IPS-11a (cell line): Measurements from ENCODE around the gene ARHGAP26.

Source experiments
- H3K4me3 ChIP-seq: one replicate; pipeline ENCODE4 v1.5.1; 2013; ENCODE audit warnings: low read depth, low read length, control low read depth

ARHGAP26 gene, protein sequence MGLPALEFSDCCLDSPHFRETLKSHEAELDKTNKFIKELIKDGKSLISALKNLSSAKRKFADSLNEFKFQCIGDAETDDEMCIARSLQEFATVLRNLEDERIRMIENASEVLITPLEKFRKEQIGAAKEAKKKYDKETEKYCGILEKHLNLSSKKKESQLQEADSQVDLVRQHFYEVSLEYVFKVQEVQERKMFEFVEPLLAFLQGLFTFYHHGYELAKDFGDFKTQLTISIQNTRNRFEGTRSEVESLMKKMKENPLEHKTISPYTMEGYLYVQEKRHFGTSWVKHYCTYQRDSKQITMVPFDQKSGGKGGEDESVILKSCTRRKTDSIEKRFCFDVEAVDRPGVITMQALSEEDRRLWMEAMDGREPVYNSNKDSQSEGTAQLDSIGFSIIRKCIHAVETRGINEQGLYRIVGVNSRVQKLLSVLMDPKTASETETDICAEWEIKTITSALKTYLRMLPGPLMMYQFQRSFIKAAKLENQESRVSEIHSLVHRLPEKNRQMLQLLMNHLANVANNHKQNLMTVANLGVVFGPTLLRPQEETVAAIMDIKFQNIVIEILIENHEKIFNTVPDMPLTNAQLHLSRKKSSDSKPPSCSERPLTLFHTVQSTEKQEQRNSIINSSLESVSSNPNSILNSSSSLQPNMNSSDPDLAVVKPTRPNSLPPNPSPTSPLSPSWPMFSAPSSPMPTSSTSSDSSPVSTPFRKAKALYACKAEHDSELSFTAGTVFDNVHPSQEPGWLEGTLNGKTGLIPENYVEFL

GRCh38 chr5:142769793-142770649, at the start of gene ARHGAP26:
Gene ARHGAP26 (plus strand): TSS chr5:142770377. CDS start chr5:142770762, 385 bp downstream.
- peak within 1 kb of the TSS; percentile 77 for H3K4me3 ChIP-seq

DNA sequence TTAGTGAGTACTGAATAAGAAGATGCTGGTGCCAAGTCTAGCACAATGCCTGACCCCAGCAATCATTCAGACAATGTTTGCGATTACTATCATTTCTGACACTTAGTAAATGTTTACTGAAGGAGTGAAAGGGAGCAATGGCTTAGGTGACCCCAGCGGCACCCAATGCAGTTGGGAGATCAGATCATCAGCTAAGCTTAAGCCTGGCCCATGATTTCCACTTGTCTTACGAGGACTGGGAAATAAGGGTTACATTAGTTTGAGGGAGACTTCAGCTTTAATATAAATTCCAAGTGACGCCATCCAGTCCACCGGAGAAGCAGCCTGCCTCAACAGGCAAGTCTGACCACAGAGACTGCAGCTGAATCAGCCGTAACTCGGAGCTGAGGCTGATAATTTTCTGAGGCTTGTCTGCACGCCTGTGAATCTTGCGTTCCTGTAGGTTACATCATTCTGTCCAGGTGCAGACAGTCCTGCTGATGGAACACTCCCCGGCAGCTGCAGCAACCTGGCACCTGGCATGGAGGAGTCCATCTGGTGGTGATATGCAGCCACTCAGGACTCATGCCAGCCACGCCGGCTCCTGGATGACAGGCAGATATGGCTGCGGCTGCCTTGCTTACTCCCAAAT, 49.4 kb upstream of the ARHGAP26 start:
- H3K4me3 ChIP-seq = no peak overlapping the region

DNA sequence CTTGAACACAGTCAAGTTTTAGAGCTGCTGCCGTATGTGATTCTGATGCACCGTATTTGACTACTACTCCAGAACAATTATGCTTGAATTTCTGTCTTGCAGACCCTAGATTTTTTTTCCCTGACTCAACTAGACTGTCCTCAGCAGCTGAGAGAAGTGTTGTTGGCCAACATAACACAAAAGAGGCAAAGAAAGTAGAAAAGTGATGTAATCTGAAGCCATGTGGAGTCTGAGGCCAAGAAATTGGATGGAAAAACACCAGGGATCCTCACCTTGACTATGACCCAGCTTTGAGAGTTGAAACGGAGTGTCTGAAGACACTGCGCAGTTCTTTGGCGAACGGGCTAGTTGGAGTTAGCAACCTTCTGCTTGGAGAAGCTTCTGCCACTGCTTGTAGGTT, 48.0 kb upstream of the ARHGAP26 start:
- no peak overlapping the region for H3K4me3 ChIP-seq

DNA sequence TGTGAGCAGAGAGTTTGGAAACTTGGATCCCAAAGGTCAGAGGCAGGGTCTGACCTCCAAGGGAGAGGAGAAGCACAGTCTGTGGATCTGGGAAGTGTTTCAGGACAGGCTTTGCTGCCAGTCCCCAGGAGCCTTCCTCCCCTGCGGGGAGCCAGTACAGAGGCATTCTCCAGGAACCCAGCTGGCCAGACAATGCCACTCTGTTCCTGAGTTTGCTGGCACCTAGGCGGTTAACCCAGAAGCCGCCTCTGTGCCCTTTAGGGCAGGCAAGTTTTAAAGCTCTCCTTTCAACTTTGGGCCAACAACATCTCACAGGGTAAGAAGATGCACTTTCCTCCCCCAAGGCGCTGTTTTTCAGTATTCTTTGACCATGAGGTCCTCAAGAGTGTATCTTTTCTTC, 47.3 kb upstream of the ARHGAP26 start:
- no peak overlapping the region for H3K4me3 ChIP-seq

DNA sequence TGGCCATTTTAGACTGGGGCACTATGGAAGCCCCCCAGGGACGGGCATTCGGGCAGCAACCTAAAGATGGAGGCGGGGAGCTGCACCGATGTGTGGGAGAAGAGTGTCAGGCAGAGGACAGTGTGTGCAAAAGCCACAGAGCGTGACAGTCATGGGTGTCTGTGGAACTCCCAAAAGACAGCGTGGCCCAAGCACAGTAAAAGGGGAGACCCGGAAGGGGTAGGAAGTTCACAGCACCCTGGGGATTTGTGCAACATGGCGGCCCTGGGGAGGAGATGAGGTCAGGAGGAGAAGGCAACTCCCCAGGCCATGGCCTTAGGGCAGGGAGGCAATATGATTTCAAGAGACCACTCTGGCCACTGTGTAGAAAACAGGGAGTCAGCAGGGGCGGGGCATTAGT, 45.4 kb upstream of the ARHGAP26 start:
- no peak overlapping the region for H3K4me3 ChIP-seq

DNA sequence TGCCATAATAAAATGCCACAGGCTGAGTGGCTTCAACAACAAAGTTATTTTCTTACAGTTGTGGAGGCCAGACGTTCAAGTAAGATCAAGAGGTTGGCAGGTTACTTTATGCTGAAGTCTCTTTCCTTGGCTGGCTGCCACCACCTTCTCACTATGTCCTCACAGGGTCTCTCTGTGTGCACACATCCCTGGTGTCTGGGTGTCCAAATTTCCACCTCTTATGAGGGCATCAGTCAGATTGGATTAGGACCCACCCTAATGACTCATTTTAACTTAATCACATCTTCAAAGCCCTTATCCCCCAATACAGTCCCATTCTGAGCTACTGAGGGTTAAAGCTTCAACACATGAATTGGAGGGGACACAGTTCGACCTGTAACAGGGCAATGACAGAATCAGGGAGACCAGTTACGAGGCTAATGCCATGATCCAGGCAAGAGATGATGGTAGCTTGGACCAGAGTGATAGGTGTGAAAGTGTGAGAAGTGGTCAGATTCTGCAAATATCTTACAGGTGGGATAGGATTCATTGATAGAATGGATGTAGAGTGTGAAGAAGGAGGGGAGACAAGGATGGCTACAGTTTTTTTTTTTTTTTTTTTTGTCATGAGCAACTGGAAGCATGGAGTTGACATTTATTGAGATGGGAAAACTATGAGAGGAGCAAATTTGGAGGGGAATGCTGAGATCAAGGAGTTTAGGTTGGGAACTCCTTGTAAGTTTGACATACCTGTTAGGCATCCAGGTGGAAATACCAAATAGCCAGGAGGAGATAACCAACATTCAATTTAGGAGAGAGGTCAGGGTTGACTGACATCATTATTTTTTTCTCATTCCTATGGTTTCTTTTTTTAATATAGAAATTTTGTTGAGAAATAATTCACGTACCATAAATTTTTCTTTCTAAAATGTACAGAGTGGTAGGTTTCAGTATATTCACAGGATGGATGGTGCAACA, 44.7 kb upstream of the ARHGAP26 start:
- H3K4me3 ChIP-seq = no peak overlapping the region

- H3K4me3 ChIP-seq = no peak overlapping the region
Measured at GRCh38 chr5:142726188-142726731, 43.9 kb upstream of the ARHGAP26 start.

GRCh38 chr5:142727735-142728047, 42.5 kb upstream of the ARHGAP26 start:
- no peak overlapping the region for H3K4me3 ChIP-seq

- H3K4me3 ChIP-seq = no peak overlapping the region
Measured at GRCh38 chr5:142735323-142736246, 34.6 kb upstream of the ARHGAP26 start.

DNA sequence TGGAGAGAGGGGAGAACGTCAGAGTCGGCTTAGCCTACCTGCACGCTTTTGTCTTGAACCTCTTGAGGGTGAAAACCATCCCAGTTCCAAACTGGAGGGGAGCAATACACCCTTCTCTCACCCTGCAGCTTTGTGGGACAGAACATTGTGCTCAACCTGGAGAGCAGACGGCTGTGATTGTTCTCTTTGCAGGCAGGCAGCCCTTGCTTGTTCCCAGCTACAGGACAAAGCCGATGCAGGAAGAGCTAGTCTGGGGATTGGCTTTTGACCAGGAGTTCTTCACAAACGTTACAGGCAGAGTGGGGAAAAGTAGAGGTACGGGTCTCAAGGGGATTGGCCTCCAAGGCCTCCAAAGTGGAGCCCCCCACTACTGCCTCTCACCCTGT, 33.9 kb upstream of the ARHGAP26 start:
- no peak overlapping the region for H3K4me3 ChIP-seq

GRCh38 chr5:142737179-142737578, 33.0 kb upstream of the ARHGAP26 start:
- H3K4me3 ChIP-seq = no peak overlapping the region

DNA sequence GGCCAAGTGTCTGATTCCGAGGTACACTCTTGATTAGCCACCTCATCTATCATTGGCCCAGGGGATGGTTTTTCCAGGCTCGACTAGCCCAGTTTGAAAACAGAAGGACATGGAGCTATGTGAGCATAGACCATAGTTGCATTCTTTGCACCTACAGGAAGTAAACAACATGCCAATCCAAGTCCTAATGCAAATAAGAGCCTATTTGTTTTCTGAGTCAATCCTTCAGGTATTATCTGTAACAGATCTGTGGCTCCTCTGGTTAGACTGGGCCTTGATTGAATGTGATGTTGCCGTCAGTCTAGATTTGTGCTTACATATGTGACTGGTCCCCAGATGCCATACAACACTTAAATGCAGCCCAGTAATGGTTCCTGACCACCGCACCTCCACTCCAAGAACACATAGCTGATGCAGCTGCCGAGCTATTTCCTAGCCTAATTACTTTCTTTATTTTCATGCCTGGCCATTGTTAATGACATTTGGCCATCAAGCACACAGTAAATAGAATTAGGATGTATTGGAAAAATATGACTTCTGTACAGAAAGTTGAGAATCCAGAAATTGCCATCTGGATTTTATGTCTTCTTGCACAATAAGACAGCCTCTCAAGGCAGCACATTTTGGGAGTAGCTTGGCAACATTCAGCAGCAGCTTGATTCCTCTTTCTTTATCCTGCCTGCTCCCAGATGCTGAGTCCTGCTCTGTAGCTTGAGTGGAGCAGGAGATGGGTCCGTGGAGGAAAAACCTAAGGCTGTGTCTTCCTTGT, 29.5 kb upstream of the ARHGAP26 start:
- no peak overlapping the region for H3K4me3 ChIP-seq

- H3K4me3 ChIP-seq = no peak overlapping the region
Measured at GRCh38 chr5:142743592-142744441, 26.4 kb upstream of the ARHGAP26 start.

DNA sequence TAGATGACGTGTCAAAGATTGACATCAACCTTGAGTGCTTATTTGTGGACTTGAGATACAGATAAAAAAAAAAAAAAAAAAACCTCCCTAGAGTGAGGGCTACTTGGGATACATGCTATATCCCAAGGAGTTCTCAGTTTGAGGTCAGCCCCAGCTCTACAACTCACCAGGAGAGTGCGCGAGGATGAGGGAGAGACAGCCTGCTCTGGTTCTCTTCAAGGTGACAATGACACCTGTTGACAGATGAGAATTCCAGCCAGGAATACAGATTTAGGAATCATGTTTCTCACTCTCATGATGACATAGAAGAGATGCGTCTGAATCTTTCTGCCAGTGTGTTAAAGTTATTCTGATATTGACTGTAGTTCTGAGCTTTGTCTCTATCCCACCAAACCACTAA, 24.9 kb upstream of the ARHGAP26 start:
- H3K4me3 ChIP-seq = no peak overlapping the region

GRCh38 chr5:142746532-142747433, 23.4 kb upstream of the ARHGAP26 start:
- no peak overlapping the region for H3K4me3 ChIP-seq

- H3K4me3 ChIP-seq = no peak overlapping the region
Measured at GRCh38 chr5:142748132-142748531, 22.0 kb upstream of the ARHGAP26 start.
